ENCODE results near the gene CCDC196.

The CCDC196 gene

DNA sequence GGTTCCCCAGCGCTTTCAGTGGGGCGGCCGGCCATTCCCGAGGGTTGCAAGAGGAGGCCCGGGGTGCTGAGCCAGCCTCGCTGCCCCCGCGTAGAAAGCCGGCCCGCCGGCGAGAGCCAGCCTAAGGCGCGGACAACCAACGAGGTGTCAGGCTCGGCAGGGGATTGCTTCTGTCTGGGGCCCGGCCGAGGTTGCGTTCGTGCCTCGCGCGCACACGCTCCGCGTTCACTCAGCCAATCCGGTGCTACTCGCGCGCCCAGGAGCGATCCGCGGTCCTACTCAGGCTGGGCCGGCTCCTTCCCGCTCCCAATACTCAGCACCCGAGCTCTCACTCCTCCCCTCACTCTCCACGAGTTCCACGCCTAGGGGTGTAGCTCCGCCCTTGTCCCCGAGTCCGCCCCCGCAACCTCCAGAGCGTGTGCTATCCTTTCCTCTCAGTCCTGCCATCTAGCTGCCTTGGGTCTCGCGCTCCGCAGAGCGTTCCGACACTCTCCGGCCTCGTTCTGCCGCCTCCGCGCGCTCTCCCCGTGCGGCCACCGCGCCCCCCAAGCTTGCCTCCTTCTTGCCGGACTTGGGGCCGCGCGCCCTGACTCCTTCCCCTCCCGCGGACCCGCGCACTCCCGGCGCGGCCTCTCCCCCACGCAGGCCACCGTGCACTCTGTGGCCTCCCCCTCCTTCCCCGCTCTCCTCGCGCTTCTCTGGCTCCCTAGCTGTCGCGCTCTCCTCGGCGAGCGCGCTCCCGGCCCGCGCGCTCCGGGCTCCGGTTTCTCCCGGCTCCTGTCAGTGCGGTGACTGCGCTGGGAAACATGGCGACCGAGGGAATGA lies 21.8 kb downstream of the CCDC196 start, which contains the start of gene GPHN (continued):
- TF ChIP-seq ZFP69B (tag by site-specific recombination; IDR thresholded peaks at IDR 0.05) (peak; percentile 15; the same call in 1 of the 2 replicates), GLI4 (tag by site-specific recombination; IDR thresholded peaks at IDR 0.05) (0 out of 2 replicates have a peak, but pooled peaks have one; percentile 53), ZBTB8A (tag by site-specific recombination; IDR thresholded peaks at IDR 0.05) (peak; percentile 37; the same call in 1 of the 2 replicates), ZNF610 (tag by site-specific recombination; IDR thresholded peaks at IDR 0.05; ENCODE audit: borderline replicate concordance) (peak; percentile 18), PRDM1 (tag by site-specific recombination; IDR thresholded peaks at IDR 0.05) (0 out of 2 replicates have a peak, but pooled peaks have one; percentile 7), OSR2 (tag by site-specific recombination; IDR thresholded peaks at IDR 0.05) (peak; percentile 63; the same call in 1 of the 2 replicates), KLF1 (tag by site-specific recombination; IDR thresholded peaks at IDR 0.05) (peak; percentile 65), ZNF24 (tag by site-specific recombination; IDR thresholded peaks at IDR 0.05) (0 out of 2 replicates have a peak, but pooled peaks have one; percentile 27), RBAK (tag by site-specific recombination; IDR thresholded peaks at IDR 0.05) (no peak), ZNF404 (tag by site-specific recombination; IDR thresholded peaks at IDR 0.05) (no peak), ZNF624 (tag by site-specific recombination; IDR thresholded peaks at IDR 0.05) (no peak), ZNF394 (tag by site-specific recombination; IDR thresholded peaks at IDR 0.05; ENCODE audit: borderline replicate concordance) (peak; percentile 76), ZNF274 (IDR thresholded peaks at IDR 0.05; ENCODE audit: low read length) (no peak), ZNF274 (tag by site-specific recombination; IDR thresholded peaks at IDR 0.05; ENCODE audit: borderline replicate concordance) (no peak), ZNF138 (tag by site-specific recombination; IDR thresholded peaks at IDR 0.05; ENCODE audit: borderline replicate concordance) (no peak), BCL11B (tag by site-specific recombination; IDR thresholded peaks at IDR 0.05; ENCODE audit: low read depth) (no peak), ZNF366 (tag by site-specific recombination; conservative IDR thresholded peaks at IDR 0.05) (peak; percentile 97)
- TF ChIP-seq, protein P1, sequence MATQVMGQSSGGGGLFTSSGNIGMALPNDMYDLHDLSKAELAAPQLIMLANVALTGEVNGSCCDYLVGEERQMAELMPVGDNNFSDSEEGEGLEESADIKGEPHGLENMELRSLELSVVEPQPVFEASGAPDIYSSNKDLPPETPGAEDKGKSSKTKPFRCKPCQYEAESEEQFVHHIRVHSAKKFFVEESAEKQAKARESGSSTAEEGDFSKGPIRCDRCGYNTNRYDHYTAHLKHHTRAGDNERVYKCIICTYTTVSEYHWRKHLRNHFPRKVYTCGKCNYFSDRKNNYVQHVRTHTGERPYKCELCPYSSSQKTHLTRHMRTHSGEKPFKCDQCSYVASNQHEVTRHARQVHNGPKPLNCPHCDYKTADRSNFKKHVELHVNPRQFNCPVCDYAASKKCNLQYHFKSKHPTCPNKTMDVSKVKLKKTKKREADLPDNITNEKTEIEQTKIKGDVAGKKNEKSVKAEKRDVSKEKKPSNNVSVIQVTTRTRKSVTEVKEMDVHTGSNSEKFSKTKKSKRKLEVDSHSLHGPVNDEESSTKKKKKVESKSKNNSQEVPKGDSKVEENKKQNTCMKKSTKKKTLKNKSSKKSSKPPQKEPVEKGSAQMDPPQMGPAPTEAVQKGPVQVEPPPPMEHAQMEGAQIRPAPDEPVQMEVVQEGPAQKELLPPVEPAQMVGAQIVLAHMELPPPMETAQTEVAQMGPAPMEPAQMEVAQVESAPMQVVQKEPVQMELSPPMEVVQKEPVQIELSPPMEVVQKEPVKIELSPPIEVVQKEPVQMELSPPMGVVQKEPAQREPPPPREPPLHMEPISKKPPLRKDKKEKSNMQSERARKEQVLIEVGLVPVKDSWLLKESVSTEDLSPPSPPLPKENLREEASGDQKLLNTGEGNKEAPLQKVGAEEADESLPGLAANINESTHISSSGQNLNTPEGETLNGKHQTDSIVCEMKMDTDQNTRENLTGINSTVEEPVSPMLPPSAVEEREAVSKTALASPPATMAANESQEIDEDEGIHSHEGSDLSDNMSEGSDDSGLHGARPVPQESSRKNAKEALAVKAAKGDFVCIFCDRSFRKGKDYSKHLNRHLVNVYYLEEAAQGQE (tag by site-specific recombination; IDR thresholded peaks at IDR 0.05) = peak; percentile 56; the same call in 1 of the 2 replicates
- TF ChIP-seq, protein P2, sequence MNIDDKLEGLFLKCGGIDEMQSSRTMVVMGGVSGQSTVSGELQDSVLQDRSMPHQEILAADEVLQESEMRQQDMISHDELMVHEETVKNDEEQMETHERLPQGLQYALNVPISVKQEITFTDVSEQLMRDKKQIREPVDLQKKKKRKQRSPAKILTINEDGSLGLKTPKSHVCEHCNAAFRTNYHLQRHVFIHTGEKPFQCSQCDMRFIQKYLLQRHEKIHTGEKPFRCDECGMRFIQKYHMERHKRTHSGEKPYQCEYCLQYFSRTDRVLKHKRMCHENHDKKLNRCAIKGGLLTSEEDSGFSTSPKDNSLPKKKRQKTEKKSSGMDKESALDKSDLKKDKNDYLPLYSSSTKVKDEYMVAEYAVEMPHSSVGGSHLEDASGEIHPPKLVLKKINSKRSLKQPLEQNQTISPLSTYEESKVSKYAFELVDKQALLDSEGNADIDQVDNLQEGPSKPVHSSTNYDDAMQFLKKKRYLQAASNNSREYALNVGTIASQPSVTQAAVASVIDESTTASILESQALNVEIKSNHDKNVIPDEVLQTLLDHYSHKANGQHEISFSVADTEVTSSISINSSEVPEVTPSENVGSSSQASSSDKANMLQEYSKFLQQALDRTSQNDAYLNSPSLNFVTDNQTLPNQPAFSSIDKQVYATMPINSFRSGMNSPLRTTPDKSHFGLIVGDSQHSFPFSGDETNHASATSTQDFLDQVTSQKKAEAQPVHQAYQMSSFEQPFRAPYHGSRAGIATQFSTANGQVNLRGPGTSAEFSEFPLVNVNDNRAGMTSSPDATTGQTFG (tag by site-specific recombination; IDR thresholded peaks at IDR 0.05; ENCODE audit: borderline replicate concordance) = no peak
- TF ChIP-seq, protein P3, sequence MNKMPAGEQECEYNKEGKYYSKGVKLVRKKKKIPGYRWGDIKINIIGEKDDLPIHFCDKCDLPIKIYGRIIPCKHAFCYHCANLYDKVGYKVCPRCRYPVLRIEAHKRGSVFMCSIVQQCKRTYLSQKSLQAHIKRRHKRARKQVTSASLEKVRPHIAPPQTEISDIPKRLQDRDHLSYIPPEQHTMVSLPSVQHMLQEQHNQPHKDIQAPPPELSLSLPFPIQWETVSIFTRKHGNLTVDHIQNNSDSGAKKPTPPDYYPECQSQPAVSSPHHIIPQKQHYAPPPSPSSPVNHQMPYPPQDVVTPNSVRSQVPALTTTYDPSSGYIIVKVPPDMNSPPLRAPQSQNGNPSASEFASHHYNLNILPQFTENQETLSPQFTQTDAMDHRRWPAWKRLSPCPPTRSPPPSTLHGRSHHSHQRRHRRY (tag by site-specific recombination; IDR thresholded peaks at IDR 0.05) = no peak
- TF ChIP-seq, protein P4, sequence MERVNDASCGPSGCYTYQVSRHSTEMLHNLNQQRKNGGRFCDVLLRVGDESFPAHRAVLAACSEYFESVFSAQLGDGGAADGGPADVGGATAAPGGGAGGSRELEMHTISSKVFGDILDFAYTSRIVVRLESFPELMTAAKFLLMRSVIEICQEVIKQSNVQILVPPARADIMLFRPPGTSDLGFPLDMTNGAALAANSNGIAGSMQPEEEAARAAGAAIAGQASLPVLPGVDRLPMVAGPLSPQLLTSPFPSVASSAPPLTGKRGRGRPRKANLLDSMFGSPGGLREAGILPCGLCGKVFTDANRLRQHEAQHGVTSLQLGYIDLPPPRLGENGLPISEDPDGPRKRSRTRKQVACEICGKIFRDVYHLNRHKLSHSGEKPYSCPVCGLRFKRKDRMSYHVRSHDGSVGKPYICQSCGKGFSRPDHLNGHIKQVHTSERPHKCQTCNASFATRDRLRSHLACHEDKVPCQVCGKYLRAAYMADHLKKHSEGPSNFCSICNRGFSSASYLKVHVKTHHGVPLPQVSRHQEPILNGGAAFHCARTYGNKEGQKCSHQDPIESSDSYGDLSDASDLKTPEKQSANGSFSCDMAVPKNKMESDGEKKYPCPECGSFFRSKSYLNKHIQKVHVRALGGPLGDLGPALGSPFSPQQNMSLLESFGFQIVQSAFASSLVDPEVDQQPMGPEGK (tag by site-specific recombination; IDR thresholded peaks at IDR 0.05) = peak; percentile 90
- TF ChIP-seq, protein P5, sequence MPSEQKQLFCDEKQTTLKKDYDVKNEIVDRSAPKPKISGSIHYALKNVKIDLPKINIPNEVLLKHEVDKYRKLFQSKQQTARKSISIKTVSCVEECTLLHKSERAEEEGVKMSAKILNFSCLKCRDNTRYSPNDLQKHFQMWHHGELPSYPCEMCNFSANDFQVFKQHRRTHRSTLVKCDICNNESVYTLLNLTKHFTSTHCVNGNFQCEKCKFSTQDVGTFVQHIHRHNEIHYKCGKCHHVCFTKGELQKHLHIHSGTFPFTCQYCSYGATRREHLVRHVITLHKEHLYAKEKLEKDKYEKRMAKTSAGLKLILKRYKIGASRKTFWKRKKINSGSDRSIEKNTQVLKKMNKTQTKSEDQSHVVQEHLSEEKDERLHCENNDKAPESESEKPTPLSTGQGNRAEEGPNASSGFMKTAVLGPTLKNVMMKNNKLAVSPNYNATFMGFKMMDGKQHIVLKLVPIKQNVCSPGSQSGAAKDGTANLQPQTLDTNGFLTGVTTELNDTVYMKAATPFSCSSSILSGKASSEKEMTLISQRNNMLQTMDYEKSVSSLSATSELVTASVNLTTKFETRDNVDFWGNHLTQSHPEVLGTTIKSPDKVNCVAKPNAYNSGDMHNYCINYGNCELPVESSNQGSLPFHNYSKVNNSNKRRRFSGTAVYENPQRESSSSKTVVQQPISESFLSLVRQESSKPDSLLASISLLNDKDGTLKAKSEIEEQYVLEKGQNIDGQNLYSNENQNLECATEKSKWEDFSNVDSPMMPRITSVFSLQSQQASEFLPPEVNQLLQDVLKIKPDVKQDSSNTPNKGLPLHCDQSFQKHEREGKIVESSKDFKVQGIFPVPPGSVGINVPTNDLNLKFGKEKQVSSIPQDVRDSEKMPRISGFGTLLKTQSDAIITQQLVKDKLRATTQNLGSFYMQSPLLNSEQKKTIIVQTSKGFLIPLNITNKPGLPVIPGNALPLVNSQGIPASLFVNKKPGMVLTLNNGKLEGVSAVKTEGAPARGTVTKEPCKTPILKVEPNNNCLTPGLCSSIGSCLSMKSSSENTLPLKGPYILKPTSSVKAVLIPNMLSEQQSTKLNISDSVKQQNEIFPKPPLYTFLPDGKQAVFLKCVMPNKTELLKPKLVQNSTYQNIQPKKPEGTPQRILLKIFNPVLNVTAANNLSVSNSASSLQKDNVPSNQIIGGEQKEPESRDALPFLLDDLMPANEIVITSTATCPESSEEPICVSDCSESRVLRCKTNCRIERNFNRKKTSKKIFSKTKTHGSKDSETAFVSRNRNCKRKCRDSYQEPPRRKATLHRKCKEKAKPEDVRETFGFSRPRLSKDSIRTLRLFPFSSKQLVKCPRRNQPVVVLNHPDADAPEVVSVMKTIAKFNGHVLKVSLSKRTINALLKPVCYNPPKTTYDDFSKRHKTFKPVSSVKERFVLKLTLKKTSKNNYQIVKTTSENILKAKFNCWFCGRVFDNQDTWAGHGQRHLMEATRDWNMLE (tag by site-specific recombination; conservative IDR thresholded peaks at IDR 0.05; ENCODE audit: low read depth) = peak; percentile 34
